ENCODE data around the gene INSRR.

DNA sequence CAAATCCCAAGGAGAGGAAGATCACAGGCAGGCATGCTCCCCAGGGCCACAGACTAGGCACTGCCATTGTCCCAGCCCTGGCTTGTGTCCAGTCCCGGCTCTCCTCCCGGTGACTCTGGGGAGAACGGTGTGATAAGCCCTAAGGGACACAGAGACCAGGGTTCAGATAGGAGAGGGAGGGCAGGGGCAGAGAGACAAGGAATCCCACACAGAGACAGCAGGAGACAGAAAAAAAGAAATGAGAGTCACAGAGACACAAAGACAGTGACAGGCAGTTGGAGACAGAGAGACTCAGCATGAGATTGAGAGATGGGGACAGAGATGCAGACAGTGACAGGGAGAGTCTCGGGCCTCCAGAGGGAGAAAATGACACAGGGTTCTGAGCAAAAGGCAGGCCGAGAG is 361 bp downstream of the INSRR start:
- TF ChIP-seq, protein P1, sequence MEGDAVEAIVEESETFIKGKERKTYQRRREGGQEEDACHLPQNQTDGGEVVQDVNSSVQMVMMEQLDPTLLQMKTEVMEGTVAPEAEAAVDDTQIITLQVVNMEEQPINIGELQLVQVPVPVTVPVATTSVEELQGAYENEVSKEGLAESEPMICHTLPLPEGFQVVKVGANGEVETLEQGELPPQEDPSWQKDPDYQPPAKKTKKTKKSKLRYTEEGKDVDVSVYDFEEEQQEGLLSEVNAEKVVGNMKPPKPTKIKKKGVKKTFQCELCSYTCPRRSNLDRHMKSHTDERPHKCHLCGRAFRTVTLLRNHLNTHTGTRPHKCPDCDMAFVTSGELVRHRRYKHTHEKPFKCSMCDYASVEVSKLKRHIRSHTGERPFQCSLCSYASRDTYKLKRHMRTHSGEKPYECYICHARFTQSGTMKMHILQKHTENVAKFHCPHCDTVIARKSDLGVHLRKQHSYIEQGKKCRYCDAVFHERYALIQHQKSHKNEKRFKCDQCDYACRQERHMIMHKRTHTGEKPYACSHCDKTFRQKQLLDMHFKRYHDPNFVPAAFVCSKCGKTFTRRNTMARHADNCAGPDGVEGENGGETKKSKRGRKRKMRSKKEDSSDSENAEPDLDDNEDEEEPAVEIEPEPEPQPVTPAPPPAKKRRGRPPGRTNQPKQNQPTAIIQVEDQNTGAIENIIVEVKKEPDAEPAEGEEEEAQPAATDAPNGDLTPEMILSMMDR (IDR thresholded peaks at IDR 0.05), result no peak
- no peak for TF ChIP-seq POLR2AphosphoS5 (IDR thresholded peaks at IDR 0.05)
- no peak for TF ChIP-seq POLR2A (IDR thresholded peaks at IDR 0.05)

All from suprapubic skin (tissue), 4 donors.